ENCODE data around the gene MAP2K2. TPM values are rescaled to one million over a fixed set of nuclear protein-coding genes. Genes with fewer than 3 reads are reported as not detected.

MAP2K2 gene
- total RNA-seq, 1 donor: 233 TPM

DNA sequence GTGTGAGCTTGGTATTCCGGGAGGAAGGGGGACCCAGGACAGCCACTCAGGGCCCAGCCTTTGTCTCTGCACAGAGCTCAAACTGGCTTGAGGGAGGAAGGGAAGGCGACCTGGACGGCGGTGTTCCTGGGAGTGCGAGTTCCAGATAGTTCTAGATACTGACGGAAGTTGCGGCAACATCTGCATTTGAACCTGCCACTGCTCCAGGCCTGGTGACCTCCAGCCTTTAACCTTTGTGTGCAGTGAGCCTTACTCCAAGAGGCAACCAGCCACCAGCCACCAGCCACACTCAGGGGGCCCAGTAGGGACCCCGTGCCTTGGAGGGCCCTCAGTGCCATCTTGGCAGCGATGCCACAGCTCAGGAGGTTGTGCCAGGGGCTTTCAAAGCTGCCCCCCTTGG lies 41.8 kb downstream of the MAP2K2 start:
- no peaks in the 10 kb centered on the region for H3K9me3 ChIP-seq (ENCODE audit: low read depth, low read length)
- no peak overlapping the region for H3K4me2 ChIP-seq (ENCODE audit: insufficient read depth, low read length)
- no peaks in the 10 kb centered on the region for H3K36me3 ChIP-seq (ENCODE audit: insufficient read depth, low read length)
- H3K4me1 ChIP-seq (ENCODE audit: insufficient read depth, low read length): no peaks in the 10 kb centered on the region
- no peak overlapping the region for H2AFZ ChIP-seq (ENCODE audit: low read length)
- H3K79me2 ChIP-seq (ENCODE audit: insufficient read depth, low read length): no peaks in the 10 kb centered on the region
- DNase-seq (ENCODE audit: insufficient read length, low spot score, missing footprints): peak; percentile 13
- no peak overlapping the region for H3K4me3 ChIP-seq (ENCODE audit: insufficient read depth, low read length)
- no peak for TF ChIP-seq CTCF (IDR thresholded peaks at IDR 0.05; ENCODE audit: extremely low read depth, low read depth, low read length)
- peaks cover 4% of the 10 kb centered on the region for H3K27me3 ChIP-seq (ENCODE audit: insufficient read depth, low read length)
- H3K27ac ChIP-seq (ENCODE audit: low read depth, low read length): no peak overlapping the region
- no peaks in the 10 kb centered on the region for H4K20me1 ChIP-seq (ENCODE audit: insufficient read depth, low read length)

DNA sequence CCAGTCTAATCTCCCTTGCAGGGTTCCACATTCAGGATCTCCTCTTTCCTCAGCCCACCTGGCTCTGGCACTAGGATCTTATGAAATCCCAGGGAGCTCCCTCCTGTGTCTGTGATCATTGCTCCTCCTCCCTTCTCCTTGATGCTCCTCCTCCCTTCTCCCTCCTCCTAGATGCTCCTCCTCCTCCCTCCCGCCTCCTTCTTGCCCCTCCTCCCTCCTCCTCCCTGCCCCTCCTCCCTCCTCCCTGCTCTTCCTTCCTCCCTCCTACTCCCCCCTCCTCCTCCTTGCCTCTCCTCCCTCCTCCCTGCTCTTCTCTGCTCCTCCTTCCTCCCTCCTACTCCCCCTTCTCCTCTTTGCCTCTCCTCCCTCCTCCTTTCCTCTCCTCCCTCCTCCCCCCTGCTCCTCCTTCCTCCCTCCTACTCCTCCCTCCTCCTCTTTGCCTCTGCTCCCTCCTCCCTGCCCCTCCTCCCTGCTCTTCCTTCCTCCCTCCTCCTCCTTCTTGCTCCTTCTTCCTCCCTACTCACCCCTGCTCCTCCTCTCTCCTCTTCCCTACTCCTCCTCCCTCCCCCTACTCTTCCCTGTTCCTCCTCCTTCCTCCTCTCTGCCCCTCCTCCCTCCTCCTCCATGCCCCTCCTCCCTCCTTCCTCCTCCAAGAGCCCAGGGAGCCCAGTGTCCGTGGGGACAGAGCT lies 42.3 kb downstream of the MAP2K2 start:
- TF ChIP-seq CTCF (IDR thresholded peaks at IDR 0.05; ENCODE audit: extremely low read depth, low read depth, low read length): no peak
- H3K9me3 ChIP-seq (ENCODE audit: low read depth, low read length): no peaks in the 10 kb centered on the region
- no peak overlapping the region for H3K4me3 ChIP-seq (ENCODE audit: insufficient read depth, low read length)
- no peak overlapping the region for H3K4me2 ChIP-seq (ENCODE audit: insufficient read depth, low read length)
- H2AFZ ChIP-seq (ENCODE audit: low read length): no peak overlapping the region
- no peak overlapping the region for H3K27ac ChIP-seq (ENCODE audit: low read depth, low read length)
- H4K20me1 ChIP-seq (ENCODE audit: insufficient read depth, low read length): no peaks in the 10 kb centered on the region
- no peaks in the 10 kb centered on the region for H3K79me2 ChIP-seq (ENCODE audit: insufficient read depth, low read length)
- H3K4me1 ChIP-seq (ENCODE audit: insufficient read depth, low read length): no peaks in the 10 kb centered on the region
- no peaks in the 10 kb centered on the region for H3K36me3 ChIP-seq (ENCODE audit: insufficient read depth, low read length)
- peak; percentile 64 for DNase-seq (ENCODE audit: insufficient read length, low spot score, missing footprints)
- peaks cover 2% of the 10 kb centered on the region for H3K27me3 ChIP-seq (ENCODE audit: insufficient read depth, low read length)

- Histone ChIP-seq H3K27ac (ENCODE audit: low read depth, low read length) (no peak overlapping the region), H3K79me2 (ENCODE audit: insufficient read depth, low read length) (no peaks in the 10 kb centered on the region), H3K4me2 (ENCODE audit: insufficient read depth, low read length) (no peak overlapping the region), H3K4me1 (ENCODE audit: insufficient read depth, low read length) (peaks cover under 1% of the 10 kb centered on the region), H4K20me1 (ENCODE audit: insufficient read depth, low read length) (no peaks in the 10 kb centered on the region), H3K9me3 (ENCODE audit: low read depth, low read length) (no peaks in the 10 kb centered on the region), H2AFZ (ENCODE audit: low read length) (no peak overlapping the region), H3K36me3 (ENCODE audit: insufficient read depth, low read length) (no peaks in the 10 kb centered on the region), H3K4me3 (ENCODE audit: insufficient read depth, low read length) (no peak overlapping the region), H3K27me3 (ENCODE audit: insufficient read depth, low read length) (no peaks in the 10 kb centered on the region)
- no peak for TF ChIP-seq CTCF (IDR thresholded peaks at IDR 0.05; ENCODE audit: extremely low read depth, low read depth, low read length)
- no peak for DNase-seq (ENCODE audit: insufficient read length, low spot score, missing footprints)
Measured at GRCh38 chr19:4080473-4080872, 43.4 kb downstream of the MAP2K2 start.

GRCh38 chr19:4077800-4078684 lies 45.9 kb downstream of the MAP2K2 start:
- H3K9me3 ChIP-seq (ENCODE audit: low read depth, low read length): no peaks in the 10 kb centered on the region

More at GRCh38 chr19:4077800-4078684, 45.9 kb downstream of the MAP2K2 start:
- Histone ChIP-seq H2AFZ (ENCODE audit: low read length) (peak overlapping the region; percentile 91), H3K27me3 (ENCODE audit: insufficient read depth, low read length) (no peaks in the 10 kb centered on the region), H3K4me3 (ENCODE audit: insufficient read depth, low read length) (peak overlapping the region; percentile 79), H3K27ac (ENCODE audit: low read depth, low read length) (peak overlapping the region; percentile 53), H4K20me1 (ENCODE audit: insufficient read depth, low read length) (no peaks in the 10 kb centered on the region), H3K79me2 (ENCODE audit: insufficient read depth, low read length) (no peaks in the 10 kb centered on the region), H3K4me1 (ENCODE audit: insufficient read depth, low read length) (peaks cover 6% of the 10 kb centered on the region), H3K4me2 (ENCODE audit: insufficient read depth, low read length) (peak overlapping the region; percentile 83), H3K36me3 (ENCODE audit: insufficient read depth, low read length) (no peaks in the 10 kb centered on the region)
- DNase-seq (ENCODE audit: insufficient read length, low spot score, missing footprints): peak; percentile 91
- no peak for TF ChIP-seq CTCF (IDR thresholded peaks at IDR 0.05; ENCODE audit: extremely low read depth, low read depth, low read length)

Data from osteoblast (primary cell).